ENCODE data around the gene PLXDC2. TPM values are rescaled to one million over a fixed set of nuclear protein-coding genes. Genes with fewer than 3 reads are reported as not detected.
"Not testable (repeated sequence)": the region's sequence is repeated elsewhere in the genome, so short reads cannot be mapped to it uniquely, and the experiment has no call there.

PLXDC2 gene
- total RNA-seq, 1 experiment from 2014 or later = 7.4 TPM

DNA sequence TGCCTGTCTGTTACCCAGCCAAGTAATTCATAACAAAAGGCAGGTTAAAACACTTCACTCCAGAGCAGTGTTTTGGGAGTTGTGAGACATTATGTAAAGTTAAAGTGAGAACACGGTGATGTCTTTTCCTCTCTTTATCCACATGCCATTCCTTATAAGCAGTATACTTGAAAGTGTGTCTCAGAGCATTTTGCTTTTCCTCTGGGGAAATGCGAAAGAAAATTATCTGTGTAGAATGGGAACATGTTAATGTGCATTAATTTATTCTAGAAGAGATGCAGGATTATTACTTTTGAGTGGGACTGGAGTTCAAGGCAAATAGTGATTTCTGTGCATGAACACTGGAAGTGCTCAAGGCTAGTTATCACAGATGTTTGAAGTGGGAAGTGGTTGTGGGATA, 170.4 kb downstream of the PLXDC2 start:
- in situ Hi-C loops (cut with HindIII; ENCODE audit: low pct_unique_long_range_greater_than_20kb, low sequenced_read_pairs) = no loop called here
- DNase-seq (ENCODE audit: low read depth) = no peak

DNA sequence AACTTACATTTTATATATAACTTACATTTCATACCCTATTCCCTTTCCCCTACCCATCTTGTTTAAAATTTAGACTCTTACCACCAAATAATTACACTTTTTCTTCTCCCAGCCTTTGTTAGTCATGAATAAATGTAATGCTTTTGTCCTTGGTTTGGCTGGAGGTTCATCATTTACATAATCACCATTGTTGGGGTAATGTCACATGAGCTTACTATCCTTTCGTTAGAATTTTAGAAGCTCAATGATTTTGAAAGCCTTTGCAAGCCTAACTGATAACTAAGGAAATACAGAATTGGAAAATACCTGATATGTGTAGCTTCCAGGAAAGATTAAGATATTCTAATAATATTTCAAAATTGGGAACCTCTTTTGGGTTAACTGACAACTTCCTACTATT, 171.7 kb downstream of the PLXDC2 start:
- no peak for DNase-seq (ENCODE audit: low read depth)
- in situ Hi-C loops (cut with HindIII; ENCODE audit: low pct_unique_long_range_greater_than_20kb, low sequenced_read_pairs) = no loop called here

DNA sequence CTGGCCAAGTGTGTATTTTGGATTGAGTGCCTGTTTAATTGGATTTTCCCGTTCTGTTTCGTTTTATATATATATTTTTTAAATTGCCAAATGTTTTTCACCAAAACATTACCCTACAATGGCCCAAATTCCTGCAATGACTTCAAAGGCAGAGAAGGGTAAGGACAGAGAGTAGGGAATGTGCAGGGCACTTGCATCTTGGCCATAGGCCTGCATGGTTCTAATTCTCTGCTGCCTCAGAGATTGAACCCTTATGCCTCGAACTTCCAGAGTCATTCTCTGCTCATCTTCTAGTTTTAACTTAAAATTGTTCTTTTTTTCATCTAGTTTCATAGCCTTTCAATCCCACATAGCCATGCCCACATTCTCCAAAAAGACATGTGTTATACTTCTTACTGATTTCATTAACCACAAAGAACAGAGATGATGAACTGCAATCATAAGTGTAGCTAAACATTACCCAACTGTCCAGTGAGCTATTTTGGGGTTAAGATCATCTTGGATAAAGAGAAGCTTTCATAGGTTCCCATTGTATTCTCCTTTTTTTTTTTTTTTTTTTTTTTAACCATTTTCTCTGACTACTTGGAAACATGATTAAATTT, 177.6 kb downstream of the PLXDC2 start:
- in situ Hi-C loops (cut with HindIII; ENCODE audit: low pct_unique_long_range_greater_than_20kb, low sequenced_read_pairs) = no loop called here
- DNase-seq (ENCODE audit: low read depth) = peak; percentile 31

DNA sequence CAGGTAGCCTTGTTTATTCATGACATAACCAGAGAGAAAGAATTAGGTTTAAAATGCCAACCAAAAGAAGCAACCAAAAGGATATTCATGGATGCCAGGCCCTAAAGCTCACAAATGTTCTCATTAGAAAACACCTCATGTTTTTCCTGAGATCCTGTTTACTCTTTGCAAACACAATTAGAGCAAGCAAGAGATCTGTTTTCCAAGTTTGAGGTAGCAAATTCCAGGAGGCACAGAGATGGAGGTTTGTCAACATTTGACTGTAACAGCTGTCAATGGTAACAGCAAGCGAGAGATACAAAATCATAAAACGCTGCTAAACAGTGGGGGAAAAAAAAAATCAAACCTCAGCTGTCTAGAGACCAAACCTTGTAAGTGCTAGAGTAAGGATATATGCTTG, 182.2 kb downstream of the PLXDC2 start:
- in situ Hi-C loops (cut with HindIII; ENCODE audit: low pct_unique_long_range_greater_than_20kb, low sequenced_read_pairs) = no loop called here
- no peak for DNase-seq (ENCODE audit: low read depth)

DNA sequence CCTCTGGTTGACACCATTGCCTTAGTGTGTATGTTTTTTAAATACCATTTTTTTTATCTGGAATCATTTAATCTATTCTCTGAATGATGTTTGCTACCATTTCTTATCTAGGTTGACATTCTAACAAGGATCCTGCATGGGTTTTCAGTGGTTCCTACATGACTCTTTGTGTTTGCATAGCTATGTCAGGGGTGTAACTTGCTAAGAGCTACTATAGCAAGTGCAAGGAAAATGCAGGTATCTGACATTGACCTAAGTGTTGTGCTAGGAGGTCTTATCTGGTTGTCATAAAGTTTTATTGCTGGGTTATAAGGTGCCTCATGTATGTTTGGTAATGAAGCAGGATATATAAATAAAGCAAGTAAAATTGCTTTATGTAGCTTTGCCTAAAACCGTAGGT, 183.2 kb downstream of the PLXDC2 start:
- no peak for DNase-seq (ENCODE audit: low read depth)
- in situ Hi-C loops (cut with HindIII; ENCODE audit: low pct_unique_long_range_greater_than_20kb, low sequenced_read_pairs) = no loop called here

DNA sequence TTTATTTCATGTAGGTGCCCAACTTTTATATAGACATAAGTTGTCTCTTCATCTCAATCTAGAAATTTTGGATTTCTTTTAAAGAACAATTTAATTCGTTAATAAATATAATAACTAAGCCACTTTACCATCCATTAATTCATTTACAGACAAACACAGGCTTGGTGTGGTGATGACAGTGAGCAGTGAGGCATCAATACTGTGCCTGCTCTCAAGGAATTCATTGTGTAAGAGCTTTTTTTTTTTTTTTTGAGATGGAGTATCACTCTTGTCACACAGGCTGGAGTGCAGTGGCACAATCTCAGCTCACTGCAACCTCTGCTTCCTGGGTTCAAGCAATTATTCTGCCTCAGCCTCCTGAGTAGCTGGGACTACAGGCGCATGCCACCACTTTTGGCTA, 185.8 kb downstream of the PLXDC2 start:
- in situ Hi-C loops (cut with HindIII; ENCODE audit: low pct_unique_long_range_greater_than_20kb, low sequenced_read_pairs); DNase-seq (ENCODE audit: low read depth): not testable (repeated sequence)

DNA sequence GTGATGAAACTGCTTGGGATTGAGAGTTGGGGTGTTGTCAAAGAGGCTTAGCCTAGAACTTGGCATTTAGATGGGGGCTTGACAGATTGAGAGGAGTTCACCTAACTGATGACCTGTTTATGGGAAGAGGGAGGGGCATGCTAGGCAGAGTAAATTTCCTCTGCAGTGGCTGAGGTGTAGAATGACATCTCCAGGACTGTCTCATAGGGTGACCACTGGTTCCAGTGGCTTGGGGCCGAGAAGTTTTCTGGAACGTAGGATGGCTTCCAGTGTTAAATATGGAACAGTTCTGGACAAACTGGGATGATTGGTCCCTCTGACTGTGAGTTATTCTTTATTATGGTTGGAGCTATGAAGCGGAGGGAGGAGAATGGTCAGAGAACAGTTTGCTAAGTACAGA, 186.4 kb downstream of the PLXDC2 start:
- no peak for DNase-seq (ENCODE audit: low read depth)
- in situ Hi-C loops (cut with HindIII; ENCODE audit: low pct_unique_long_range_greater_than_20kb, low sequenced_read_pairs) = no loop called here

DNA sequence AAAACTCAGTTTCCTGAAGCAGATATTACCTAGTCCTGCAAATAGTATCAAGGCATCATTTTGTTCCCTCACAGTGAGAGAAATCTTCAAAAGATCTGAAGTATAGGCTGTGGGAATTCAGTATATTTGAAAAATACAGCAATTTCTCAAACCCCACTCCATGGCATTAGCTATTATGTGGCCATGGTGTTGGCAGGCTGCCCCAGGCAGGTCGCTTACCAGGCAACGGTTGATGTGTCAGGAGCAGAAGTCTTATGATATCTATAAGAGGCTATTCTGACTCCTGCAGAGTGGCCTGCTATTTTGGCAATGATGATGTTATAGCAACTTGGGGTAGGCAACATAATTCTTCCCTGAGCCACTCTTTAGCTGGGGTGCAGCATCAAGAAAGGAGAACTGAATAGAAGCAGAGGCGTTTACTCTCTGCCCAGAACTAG, 187.9 kb downstream of the PLXDC2 start:
- no peak for DNase-seq (ENCODE audit: low read depth)

DNA sequence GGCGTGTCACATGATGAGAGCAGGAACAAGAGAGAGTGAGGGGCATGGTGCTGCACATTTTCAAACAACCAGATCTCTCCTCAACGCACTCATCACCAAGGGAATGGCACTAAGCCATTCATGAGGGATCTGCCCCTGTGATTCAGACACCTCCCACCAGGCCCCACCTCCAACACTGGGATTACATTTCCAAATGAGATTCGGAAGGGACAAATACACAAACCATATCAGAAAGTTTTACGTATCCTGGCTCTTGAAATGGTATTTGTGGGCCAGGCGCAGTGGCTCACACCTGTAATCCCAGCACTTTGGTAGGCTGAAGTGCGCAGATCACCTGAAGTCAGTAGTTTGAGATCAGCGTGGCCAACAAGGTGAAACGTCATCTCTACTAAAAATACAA, 189.4 kb downstream of the PLXDC2 start:
- in situ Hi-C loops (cut with HindIII; ENCODE audit: low pct_unique_long_range_greater_than_20kb, low sequenced_read_pairs) = no loop called here
- no peak for DNase-seq (ENCODE audit: low read depth)

More for the DNA sequence above, 187.9 kb downstream of the PLXDC2 start:
- in situ Hi-C loops (cut with HindIII; ENCODE audit: low pct_unique_long_range_greater_than_20kb, low sequenced_read_pairs) = no loop called here

DNA sequence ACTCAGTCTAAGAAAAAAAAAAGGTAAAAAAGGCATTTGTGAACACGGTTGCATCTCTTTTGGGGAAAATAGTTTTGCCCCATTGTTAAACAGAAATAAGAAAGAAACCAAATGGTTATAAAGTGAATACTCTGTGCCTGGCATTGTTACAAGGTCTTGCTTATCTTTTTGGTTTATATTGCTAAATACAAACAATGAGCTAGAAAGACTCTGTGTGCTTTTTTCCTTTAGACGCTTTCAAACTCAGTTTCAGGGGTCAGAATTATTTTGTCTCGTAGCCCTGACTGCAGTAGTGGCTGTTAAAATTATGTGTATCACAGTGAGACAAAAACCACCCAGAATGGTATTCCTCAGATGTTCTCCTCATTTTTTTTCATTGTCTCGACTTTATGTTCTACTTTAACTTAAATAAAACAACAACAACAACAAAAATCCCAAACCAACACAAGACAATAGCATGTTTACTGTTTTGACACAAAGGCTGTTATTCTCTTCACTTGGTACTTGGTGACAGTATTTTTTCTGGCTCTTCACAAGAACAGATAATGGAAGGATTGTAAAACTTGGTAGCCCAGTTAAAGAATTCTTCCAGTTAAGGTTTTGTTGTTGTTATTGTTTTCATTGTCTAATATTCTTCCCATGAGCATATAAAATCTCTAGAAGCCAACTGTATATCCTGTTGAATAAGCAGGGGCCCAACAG, 190.1 kb downstream of the PLXDC2 start:
- in situ Hi-C loops (cut with HindIII; ENCODE audit: low pct_unique_long_range_greater_than_20kb, low sequenced_read_pairs) = no loop called here
- DNase-seq (ENCODE audit: low read depth) = no peak

DNA sequence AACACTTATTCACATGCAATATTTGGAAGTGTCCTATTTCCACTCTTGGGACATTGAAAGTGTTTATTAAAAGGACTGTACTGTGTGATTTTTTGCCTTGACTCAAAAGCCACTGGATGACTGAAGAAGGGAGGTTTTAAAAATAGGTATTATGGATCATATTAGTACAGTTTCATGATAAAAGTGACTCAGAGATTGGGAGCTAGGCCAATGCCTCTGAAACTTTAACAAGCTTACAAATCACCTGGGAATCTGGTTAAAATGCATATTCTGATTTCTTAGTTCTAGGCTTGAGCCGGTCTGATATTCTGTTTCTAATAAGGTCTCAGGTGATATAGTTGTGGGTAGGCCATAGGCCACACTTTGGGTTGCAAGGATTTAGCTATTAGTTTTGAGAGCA, 191.2 kb downstream of the PLXDC2 start:
- no peak for DNase-seq (ENCODE audit: low read depth)
- in situ Hi-C loops (cut with HindIII; ENCODE audit: low pct_unique_long_range_greater_than_20kb, low sequenced_read_pairs) = no loop called here

DNA sequence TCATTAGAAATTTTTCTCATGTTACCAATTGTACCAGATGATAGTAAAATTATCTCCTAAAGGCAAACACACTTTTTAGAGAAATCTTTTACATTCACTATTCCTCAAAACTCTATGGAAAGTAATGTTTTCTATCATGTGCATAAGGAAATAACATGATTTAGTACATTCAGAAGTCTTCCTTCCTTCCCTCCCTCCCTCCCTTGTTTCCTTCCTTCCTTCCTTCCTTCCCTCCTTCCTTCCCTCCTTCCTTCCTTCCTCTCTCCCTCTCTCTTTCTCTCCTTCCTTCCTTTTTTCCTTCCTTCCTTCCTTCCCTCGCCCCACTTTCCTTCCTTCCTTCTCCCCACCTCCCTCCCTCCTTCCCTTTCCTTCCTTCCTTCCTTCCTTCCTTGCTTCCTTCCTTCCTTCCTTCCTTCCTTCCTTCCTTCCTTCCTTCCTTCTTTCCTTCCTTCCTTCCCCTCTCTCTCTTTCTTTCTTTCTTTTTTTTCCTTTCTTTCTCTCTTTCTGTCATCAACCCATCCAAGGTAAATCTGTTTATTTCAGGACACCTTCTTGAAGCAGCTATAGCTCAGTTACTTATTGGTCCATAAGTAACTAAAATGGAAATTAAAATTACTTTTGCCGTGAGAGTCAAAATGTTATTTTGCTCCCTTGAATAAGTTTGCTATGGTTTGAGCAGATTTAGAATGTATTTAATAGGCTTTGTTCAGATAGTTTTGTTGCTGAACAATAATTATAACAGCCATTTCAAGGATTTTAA, 197.9 kb downstream of the PLXDC2 start:
- no peak for DNase-seq (ENCODE audit: low read depth)
- in situ Hi-C loops (cut with HindIII; ENCODE audit: low pct_unique_long_range_greater_than_20kb, low sequenced_read_pairs) = no loop called here

DNA sequence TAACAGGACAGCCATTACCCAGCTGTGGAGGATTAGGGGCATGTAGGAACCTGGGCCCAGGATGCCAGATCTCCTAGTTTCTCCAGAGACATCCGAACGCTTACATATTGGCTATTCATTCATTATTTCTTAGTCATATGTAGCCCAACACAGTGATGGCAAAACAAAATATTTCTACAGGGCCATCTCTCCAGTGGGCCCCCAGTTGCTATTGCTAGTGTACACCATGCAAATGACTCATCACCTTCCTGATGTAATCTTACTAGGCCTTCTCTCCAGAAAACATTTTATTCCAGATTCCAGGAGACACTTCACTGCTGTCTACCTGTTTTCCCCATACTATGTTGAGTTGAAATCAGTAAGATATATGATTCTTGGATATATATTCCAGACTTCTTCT, 201.7 kb downstream of the PLXDC2 start:
- DNase-seq (ENCODE audit: low read depth) = no peak
- in situ Hi-C loops (cut with HindIII; ENCODE audit: low pct_unique_long_range_greater_than_20kb, low sequenced_read_pairs) = no loop called here

DNA sequence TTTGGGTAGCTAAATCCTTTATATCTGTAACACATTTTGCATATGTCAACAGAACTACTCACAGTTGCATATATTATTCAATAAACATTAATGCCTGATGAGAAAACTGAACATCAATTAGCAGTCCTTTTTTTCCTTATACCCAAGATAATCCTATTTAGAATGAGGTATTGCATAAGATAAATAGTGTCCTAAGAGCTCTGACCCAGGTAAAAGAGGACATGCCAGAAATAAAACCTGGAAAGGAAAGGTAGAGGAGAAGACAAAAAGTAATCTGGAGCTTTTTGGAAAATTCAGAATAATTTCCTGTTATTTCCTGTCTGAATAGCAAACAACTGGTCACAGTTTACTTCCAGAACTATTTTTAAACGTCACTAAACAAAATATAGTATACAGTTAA, 204.4 kb downstream of the PLXDC2 start:
- no peak for DNase-seq (ENCODE audit: low read depth)
- in situ Hi-C loops (cut with HindIII; ENCODE audit: low pct_unique_long_range_greater_than_20kb, low sequenced_read_pairs) = no loop called here

DNA sequence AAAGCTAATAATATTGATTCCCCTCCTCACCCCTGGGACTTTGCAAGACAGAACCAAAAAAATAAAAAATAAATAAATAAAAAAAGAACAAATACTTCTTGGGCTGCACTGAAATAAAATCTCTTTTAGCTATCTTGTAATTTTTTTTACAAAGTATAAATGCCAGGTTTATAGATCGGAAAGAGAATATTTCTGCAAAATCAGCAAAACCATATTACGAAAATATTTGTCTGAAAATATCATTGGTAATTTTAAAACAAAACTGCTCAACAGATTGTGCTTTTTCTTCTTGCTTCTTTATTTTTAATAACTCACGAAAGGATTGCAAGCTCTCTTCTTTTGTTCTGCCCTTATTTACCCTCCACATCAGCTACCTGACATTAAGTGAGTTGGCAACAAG, 213.3 kb downstream of the PLXDC2 start:
- in situ Hi-C loops (cut with HindIII; ENCODE audit: low pct_unique_long_range_greater_than_20kb, low sequenced_read_pairs) = no loop called here
- DNase-seq (ENCODE audit: low read depth) = no peak

DNA sequence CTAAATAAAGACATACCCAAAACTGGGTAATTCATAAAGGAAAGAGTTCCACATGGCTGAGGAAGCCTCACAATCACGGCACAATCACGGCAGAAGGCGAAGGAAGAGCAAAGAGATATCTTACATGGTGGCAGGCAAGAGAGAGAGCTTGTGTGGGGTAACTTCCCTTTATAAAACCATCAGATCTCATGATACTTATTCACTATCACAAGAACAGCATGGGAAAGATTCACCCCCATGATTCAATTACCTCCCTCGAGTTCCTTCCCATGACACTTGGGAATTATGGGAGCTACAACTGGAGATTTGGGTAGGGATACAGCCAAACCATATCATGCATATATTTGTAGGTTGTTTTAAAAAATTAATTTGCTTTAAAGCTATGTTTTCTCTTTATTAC, 217.2 kb downstream of the PLXDC2 start:
- in situ Hi-C loops (cut with HindIII; ENCODE audit: low pct_unique_long_range_greater_than_20kb, low sequenced_read_pairs) = no loop called here
- DNase-seq (ENCODE audit: low read depth) = no peak

DNA sequence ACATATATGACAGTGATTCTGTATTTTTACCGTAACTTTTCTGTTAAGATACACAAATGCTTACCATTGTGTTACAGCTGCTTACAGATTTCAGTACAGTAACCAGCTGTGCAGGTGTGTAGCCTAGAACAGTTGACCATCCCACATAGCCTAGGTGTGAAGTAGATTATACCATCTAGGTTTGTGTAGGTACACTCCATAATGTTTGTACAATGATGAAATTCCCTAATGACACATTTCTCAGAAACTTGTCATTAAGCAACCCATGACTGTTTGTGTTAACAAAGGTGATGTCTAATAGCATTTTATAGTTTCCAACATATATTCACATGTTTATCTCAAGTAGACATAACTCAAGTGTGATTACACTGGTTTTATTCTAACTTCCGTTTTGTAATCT, 218.5 kb downstream of the PLXDC2 start:
- in situ Hi-C loops (cut with HindIII; ENCODE audit: low pct_unique_long_range_greater_than_20kb, low sequenced_read_pairs) = no loop called here
- DNase-seq (ENCODE audit: low read depth) = no peak

DNA sequence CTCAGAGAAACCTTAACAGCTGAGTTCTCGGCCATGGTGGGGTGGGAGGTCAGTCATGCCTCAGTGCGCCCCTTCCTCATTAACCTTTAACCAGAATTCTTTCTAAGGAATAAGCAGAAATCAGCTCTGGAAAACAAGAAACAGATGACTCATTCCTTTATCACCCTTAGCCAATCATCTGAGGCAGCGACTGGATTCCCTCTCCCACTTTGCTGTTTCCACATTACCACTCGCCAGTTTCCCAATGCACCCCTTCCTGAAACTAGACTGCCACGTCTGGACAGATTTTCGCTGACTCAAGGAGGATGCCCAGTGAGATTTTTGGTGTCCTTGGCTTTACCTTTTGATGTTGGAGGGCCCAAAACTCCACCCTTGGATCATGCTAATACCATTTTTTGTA, 223.8 kb downstream of the PLXDC2 start:
- in situ Hi-C loops (cut with HindIII; ENCODE audit: low pct_unique_long_range_greater_than_20kb, low sequenced_read_pairs) = no loop called here
- peak; percentile 85 for DNase-seq (ENCODE audit: low read depth)

DNA sequence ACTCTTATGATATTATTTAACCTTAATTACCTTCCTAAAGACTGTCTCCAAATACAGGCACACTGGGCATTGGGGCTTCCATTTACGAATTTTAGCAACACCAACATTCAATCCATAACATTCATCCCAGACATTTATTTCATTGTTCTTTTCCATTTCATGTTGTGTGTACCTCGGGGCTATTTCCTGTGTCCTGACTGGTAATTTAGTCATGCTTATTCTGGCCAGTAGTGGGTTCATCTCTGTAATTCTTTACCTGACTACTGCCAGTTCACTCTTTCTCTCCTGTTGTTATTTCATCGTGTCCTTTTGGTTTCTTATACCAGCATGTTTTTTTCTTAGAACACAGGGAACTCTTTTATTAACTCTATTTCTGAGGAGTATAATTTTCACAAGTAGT, 225.7 kb downstream of the PLXDC2 start:
- no peak for DNase-seq (ENCODE audit: low read depth)
- in situ Hi-C loops (cut with HindIII; ENCODE audit: low pct_unique_long_range_greater_than_20kb, low sequenced_read_pairs) = no loop called here
